Activated CD4-positive, CD25-positive, alpha-beta regulatory T cell treated with anti-CD3 and anti-CD28 coated beads, Interleukin-2, amount 50 U/mL, for 16 hours (primary cell): ENCODE data around the gene SLC49A3.

Source experiments
- DNase-seq: peaks from one replicate; pipeline ENCODE4 v3.0.0-alpha.2; 2020; ENCODE audit warnings: low read depth, low spot score

Gene SLC49A3

DNA sequence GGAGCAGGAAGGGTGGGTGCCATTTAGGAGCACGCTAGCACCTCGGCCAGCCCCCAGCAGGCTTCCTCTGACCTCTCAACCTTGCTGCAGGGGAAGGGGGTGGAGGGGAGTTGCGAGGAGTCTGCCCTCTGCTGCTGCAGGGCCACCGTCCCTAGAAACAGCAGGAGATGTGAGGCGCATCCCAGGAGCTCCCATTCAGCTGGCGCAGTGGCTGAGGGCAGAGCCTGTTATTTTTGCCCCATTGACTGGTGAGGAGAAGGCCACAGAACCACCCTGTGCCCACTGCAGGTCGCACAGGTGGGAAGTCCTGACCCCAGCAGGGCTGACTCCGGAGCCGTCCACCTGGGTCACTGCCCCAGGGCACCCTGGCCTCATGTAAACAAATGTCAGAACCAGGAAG, 55.5 kb downstream of the SLC49A3 start:
- no peak for DNase-seq

DNA sequence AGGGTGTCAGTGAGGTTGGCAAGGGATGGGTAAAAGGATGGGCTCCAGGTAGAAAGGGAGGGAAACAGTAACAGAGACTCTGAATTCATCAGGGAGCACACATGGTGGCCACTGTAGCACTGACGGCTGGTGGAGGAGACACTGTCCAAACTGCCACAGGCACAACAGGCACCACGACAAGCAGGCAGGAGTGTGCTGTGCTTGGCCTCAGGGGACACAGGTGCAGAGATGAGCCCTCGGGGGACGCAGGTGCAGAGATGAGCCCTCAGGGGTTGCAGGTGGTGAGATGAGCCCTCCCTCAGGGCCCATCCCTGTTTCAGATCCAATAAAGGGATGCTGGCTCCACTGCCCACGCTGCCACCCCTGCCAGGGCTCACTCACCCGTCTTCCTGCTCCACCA, 56.0 kb downstream of the SLC49A3 start:
- DNase-seq: no peak

DNA sequence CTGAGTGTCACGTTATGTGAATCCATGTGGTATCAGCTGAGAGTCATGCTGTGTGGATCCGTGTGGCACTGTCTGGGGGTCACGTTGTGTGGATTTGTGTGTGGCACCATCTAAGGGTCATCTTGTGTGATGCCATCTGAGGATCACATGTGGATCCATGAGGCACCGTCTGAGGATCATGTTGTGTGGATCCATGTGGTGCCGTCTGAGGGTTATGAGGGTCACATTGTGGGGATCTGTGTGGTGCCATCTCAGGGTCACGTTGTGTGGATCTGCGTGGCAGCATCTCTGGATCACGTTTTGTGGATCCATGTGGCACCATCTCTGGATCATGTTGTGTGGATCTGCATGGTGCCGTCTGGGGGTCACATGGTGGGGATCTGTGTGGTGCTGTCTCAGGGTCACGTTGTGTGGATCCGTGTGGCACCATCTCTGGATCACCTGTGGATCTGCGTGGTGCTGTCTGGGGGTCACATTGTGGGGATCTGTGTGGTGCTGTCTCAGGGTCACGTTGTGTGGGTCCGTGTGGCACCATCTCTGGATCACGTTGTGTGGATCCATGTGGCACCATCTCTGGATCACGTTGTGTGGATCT, 56.7 kb downstream of the SLC49A3 start:
- DNase-seq: no peak
